DMS53 (cell line): ENCODE data around the gene KCTD1.
"Not testable (repeated sequence)": the region's sequence is repeated elsewhere in the genome, so short reads cannot be mapped to it uniquely, and the experiment has no call there.

Experiments
- DNase-seq: peaks from one replicate; lab custom pipeline; 2025; lab: John Stamatoyannopoulos, UW

The KCTD1 gene

DNA sequence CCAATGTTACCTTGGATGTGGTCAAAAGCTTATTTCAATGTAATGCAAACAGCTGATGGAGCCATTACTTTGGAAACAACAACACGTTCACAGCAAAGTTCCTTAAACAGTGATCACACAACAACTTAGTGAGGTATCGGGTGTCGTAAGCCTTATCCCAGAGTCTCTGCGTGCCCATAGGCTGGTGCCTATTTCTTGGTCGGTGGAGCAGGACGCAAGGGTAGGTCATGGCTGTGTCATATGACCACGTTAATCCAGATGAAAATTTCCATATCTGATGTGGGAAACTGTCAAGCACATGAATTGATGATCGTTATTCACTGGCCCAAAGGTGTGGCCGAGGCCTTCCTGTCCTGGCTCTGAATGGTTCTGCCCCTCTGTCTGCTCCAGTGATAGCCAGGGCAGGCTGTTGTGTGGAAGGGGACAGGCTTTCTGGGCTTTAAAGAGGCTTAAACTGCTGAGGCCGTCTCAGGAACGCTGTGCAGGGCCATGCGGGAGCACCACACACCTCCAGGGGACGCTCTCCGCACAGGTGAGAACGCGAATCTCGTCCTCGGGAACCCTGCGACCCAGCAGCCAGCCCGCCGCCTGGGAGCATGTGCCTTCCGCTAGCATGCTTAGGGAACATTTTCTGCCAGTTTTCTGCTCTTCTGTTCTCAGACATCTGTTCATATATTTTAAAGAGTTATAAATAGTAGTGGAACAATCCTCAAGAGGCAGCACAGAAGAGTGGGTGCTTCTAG, 90.6 kb downstream of the KCTD1 start:
- no peak for DNase-seq

DNA sequence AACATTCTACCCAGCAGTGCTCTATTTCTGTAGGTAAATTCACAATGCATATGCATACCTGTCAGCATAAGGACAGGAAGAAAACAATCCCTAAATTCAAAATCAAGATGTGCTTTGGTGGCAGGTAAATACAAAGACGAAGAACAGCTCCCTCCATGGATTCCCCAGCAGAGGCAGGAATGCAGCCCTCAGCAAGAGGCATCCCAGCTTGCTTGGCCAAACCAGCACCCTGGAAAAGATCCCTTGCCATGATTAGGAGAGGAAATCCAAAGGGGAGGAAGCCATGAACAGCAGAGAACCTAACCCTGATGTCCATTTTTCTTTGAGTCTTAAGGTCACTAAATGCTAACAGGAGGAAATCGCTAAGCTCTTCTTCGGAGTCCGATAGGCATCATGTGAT, 91.2 kb downstream of the KCTD1 start:
- DNase-seq: no peak

DNA sequence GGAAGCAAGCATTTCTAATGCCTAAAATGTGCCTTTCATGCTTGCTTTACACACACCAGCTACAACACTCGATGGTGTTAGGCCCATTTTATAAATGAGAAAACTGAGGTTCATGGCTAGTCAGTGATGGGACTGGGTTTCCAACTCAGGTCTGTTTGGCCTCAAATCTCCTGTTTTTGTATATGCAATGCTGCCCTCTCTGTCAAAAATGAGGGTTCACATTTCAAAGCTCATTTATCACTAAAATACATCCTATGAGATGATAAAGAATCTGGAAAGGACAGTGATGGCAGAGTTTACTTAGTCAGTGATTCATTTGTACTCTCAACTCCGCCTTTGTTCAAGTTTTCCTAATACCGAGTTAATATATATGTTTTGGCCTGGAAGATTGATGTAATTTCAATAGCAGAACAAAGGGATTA, 92.3 kb downstream of the KCTD1 start:
- no peak for DNase-seq

DNA sequence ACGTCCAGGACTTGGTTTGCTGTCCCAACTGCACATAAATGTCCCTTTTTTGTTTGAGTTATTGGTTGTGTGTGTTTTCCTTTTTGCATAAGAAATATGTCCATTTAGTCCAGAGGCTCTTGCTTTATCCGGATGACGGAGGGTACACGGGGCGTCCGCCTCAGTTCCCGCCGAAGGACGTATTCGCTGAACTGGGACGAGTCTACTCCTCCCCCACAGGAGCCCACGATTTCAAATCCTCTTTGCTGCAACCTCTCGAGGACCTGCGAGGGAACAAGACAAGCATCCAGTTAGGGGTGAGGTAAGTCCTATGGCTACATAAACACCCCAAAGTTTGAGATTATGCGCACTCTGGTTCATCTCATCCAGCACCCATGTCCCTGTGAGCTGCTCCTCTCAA, 92.7 kb downstream of the KCTD1 start:
- DNase-seq: no peak

DNA sequence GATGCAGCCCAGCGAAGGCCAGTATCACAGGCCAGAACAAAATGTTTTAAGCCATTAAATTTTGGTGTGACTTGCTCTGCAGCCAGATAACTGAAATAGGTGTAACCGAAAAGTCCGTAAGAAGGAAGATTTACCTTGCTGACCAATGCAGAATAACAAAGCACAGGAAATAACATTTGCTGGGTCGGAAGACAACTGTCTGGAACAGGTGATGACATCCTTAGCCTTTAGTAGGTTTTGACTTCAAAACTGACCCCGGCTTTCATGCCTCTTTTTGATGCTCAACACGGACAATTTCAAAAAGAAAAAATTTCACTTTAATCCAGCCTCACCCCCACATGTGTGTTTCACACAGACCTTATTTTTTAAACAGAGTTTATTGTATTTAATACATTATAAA, 93.7 kb downstream of the KCTD1 start:
- DNase-seq: no peak

DNA sequence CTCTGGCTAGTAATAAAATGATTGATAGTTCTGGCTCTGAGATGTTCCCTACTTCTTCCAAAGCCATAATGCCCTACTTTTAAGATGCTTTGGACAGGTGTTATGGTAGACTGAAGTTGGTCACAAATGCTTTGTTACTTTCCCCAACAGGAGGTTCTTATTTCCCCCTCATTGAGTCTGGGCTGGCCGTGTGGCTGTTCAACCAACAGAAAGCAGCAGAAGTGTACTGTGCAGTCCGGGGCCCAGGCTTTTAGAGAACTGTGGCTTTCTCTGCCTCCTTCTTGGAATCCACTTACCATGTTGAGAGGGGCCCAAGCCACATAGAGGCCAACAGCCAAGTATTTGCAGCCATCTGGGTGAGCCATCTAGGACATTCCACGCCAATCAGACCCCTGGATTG, 94.2 kb downstream of the KCTD1 start:
- DNase-seq: no peak

DNA sequence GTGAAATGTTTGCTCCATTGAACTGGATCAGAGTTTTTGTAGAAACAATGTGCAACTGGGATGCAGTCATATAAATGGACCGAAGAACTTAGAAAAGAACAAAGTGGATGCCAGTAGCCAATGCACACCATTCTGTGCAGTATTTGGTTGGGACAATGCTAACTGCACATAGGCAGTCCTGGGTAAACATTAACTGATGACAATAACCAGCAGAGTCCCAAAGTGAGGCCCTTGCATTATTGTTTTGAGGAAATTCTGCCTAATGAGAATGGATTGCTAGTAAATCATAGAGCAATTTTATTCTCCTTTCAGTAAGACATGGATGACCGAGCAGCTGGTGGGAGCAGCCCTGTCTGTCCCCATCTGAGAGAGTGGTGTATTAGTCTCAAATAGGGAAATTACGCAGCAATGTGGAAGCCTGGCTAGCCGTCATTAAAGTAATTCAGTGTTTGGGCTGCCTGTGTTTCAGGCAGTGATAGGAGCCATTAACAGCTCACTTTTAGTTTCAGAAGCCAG, 94.9 kb downstream of the KCTD1 start:
- DNase-seq: peak; percentile 21

DNA sequence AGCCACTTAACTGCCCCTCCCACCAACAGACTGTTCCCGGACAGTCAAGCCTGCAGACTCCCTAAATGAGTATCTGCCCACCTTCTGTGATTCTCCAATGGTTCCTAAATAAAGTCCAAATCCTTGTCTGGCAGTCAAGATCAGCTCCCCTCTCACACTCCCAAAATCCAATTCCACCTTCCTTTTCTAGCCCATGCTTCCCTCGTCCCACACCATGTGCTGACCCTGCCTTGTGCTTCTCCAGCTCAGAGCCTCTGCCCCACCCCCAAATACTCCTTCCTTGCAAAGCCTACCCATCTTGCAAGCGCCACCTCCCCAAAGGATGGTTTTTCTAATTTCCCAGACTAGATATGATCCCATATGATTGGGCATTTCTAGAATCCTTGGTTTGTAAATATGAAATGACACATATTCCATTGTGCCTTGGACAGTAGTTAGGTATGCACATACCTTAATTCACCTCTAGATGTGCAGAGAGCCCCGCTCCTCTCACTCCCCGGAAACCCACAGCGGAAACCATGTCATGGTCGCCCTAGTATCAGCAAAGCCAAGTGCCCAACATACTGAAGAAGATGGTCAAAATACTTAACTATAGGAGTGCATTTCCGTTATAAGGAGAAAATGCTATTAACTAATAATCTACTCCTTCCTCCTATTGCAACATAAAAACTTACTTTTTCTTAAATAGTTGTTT, 97.2 kb downstream of the KCTD1 start:
- DNase-seq: no peak

DNA sequence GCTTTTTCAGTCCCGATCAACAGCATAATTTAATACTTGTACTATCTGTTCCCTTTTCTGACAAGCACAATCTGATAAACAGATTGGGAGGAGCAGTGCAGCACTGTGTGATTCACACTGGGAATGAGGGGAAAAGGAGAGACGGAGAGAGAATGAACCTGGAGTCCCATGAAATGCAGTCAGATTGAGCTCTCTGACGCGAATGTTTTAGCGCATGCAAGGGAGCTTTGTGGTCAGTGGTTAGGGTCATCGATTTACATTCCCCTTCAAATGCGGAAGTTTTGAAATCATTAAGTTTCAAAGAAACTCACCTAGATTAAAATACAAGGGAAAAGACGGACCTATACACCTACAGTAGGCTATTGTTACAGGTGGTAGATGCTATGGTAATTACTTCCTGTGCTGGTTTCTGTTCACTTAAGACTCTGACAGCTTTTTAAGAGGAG, 99.6 kb downstream of the KCTD1 start:
- DNase-seq: no peak

DNA sequence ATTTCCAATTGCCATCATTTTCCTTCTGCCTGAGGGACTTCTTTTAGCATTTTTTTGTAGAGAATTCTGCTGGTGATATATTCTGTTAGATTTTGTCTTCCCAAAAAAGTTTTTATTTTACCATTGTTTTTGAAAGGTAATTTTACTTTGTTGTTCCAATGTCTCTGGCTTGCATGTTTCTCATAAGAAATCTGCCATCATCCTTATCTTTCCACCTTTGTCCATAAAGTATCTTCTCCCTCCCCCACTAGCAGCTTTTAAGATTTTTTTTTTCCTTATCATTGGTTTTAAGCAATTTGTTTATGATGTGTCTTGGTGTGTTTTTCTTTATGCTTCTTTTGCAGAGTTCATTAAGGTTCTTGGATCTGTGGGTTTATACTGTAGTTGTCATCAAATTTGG, 104.5 kb downstream of the KCTD1 start:
- DNase-seq: no peak

DNA sequence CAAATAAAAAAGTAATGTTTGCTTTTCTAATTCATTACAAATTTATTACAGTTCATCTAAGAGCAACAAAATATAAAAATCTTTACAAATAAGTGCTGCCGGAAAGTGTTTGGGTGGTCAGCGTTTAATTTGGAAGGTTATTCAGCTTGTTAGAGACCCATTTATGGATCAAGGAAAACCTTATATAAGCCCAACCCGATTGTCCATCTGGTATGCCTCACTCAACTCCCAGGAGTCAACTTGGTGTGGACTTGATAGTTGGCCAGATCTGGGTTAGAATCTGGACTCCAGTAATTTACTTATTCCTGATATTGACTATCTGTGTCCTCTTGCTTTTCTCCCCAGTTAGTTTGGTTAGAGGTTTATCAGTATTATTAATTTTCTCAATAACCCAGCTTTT, 106.2 kb downstream of the KCTD1 start:
- no peak for DNase-seq

DNA sequence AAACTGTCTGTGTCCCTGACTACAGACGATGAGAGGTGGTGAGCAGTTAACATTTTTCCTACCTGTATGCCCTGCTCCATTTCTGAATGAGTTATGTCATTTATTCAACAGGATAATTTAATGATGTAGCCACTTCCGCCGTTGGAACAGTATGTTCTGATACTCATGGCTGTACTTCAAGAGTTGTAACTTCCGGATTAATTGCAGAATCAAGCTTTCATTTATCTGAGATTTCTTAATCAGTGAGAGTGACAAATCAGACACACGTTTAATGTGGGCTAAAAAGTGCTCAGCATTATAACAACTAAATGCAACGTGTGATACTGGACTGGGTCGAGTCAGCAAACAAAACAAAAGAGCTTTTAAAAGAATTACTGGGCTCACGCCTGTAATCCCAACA, 107.7 kb downstream of the KCTD1 start:
- DNase-seq: no peak

DNA sequence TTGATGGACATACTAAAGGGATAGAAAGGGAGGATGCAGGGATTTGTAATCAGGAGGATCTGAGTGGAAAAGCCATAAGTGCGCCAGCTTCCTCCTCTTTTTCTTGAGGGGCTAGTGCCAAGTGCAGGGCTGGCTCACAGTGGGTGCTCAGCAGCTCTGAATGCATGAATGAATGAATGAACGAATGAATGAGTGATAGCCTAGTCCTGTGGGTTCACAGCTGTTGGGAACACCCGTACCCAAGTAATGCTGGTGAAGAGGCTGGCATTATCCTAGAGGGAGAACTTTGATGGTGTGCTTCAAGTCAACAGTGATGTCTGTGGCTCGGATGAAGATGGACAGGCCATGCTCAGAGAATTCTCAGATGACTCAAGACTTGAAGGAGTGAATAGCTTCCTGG, 108.8 kb downstream of the KCTD1 start:
- DNase-seq: no peak

DNA sequence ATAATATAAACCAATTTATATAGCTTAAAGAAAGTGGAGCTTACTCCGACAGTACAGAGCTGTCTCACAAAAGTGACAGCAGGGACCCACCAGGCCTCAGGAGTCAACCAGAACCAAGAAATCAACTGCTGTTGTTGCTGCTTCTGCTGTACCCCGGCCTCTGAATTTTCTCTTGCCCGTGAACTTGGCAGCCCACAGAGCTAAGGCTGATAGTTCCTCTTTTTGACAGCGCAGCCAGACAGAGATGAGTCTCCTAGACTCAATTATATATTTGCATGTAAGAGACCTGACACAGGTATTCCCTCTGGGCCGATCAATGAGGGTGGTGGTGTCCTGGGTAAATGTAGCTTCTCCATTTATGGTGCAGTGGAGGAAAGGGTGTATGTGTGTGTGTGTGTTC, 109.4 kb downstream of the KCTD1 start:
- no peak for DNase-seq

DNA sequence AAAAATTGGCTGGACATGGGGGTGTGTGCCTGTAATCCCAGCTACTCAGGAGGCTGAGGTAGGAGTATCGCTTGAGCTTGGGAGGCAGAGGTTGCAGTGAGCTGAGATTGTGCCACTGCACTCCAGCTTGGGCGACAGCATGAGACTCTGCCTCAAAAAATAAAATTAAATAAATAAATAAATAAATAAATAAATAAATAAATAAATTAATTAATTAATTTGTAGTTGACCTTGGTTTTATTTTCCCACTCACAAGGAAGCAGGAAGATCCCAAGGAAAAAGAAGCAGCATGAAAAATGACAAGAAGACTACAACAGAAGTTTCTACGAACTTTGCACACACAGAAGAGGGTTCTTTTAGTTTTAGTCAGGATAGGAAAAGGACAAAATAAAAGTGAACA, 110.7 kb downstream of the KCTD1 start:
- not testable (repeated sequence) for DNase-seq

DNA sequence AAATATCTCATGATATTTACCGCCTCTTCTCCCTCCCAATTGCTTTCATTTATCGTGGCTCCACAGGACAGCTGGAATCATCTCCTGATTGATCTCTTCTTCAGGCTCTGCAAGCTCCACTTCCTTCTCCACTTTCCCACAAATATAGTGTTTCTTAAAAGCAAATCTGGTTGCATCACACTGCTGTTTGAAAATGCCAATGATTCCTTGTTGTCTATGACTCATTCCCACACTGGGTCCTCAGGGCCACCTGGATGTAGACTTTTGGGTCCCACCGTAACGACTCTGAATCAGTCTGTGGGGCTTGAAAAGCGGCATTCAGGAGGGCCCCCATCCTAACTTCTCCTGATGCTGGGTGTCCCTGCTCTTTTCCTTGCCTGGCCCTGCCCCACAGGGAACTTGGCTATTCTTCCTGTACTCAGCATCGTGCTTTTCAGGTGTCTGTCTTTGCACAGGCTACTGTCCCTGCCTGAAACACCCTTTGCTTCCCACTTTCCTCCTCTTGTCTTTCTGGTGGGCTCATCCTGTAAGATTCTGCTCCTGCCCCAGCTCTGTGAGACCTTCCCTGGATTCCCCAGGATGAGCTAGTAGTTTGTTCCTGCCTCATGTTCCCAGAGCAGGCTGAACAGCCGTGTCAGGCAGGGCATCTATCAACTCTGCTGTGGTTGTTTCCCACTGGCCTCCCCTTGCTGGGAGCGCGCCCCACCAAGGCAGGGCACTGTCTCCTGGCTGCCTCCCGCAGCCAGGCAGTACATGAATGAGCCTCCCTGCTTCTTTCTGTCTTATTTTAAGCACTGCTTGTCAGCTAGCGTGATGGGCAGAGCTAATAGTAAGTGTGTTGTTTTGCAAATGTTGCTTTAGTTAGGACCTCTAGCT, 111.9 kb downstream of the KCTD1 start:
- peak; percentile 59 for DNase-seq

DNA sequence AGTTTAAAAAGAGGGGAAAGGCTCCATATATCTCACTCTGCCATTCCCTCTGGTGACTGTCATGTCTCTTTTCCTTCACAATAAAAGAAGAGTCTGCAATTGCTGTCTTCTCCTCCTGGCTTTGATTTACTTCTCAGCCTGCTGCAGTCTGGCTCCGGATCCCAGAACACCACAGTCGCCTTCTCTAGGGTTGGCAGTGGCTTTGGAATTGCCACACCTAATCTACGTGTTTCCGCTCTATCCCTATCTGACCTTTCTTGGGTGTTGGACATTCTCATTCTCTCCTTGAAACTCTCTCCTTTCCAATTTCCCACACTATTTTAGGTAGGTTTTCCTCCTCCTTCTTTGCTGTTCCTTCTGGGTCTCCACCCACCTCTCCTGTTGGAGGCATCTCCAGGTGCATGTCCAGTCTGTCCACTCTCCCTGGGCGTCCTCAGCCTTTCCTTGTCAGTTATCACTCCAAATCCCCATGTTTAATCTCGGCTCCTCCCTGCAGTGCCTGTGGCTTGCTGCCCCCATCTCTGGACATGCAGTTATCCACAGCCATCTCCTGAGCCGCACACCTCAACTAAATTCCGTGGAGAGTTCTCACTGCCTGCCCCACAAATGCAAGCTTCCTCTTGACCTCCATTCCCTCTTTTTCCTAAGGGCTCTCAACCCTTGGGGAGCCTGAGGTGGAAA, 112.8 kb downstream of the KCTD1 start:
- DNase-seq: no peak

DNA sequence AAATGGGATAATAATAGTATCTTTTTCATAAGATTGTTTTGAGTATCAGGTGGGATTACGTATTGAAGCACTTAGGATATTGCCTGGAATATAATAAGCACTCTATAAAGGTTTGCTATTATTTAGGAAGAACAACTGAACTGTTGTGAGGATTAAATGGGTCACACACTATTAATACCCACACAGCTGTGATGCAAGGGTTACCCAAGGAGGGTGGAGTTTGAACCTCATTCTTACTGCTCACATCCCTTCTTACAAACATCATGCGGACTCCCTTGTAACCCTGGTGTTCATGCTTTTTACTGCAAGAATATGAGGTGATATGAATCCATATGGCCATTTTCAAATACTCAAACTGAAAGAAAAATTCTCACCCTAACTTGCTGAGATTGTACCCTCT, 113.5 kb downstream of the KCTD1 start:
- DNase-seq: no peak

DNA sequence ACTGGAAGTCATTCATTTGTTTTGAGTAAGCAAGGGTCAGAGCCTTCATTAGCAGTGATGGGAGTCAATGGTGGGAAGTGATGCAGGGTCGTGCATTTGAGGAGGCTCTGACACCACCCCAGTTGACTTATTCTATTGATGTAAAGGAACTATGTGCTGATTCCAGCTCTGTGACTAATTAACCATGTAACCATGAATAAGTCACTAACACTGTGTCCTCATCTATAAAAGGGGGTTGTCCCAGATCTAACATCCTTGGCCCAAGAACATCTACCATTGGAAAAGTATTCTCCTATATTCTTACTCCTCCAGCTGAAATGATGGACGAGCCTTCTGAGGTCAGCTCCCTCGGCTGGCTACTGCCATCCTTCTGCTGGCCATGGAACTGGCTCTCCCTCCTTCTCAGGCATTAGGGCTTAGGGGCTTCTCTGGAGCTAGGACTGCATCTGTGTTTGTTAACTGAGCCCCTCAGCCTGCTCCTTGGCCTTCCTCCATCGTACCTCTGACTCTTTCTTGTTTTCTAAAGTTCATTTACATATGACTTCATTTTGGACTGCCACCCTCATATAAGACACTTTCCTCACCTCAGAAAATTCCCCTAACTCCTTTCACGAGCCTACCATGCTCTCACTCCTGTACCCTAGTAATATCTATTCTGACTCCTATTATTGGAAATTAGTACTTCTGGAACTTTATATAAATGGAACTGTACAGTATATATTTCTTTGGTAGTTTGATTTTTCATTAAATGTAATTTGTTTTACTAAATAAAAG, 115.5 kb downstream of the KCTD1 start:
- no peak for DNase-seq

DNA sequence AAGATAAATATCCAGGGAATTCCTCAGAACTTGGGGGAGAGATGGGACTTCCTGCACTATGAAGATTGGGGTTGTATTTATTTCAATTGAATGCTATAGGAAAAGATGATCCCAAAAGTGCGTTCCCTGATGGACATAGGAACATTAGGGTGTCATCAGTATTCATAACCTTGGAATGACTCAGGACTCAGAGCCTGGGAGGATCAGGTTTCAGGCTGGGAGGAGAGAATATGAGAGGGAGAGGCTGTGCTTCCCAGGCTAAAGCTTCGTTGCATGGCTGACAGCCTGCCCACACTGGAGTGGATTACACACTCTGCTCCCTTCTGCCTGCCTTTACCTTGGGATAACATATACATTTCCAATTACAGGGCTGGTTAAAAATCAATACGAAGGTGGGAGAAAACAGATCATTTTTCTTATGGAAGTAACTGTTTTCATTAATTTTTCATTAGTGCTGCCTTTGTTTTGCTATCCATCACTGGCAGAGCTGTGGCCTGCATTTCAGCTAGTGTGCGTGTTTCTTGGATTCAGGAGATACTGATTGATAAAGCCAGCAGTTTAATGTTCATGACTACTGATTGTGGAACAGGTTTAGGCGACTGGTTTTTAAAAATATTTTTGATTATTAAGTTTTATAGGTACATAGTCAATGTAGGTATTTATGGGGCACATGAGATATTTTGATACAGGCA, 118.7 kb downstream of the KCTD1 start:
- DNase-seq: peak; percentile 78

DNA sequence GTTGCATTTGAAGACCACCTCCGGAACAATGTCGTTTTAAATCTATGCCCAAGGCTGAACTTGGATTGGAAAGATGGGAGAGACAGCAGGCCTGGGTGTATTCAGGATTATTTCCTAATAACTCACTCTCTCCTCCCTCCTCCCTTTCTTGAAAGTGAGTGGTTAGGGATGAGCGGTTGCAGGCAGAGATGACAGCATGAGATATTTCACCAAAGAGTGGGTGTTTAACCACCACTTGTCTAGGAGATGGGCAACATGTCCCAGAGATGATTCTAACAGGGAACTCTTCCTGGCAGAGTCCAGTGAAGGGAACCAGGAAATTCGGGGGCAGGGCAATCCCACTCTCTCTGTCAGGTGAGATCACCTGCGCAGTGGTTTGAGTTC, 123.2 kb downstream of the KCTD1 start:
- DNase-seq: peak; percentile 14
